C4-2B (cell line): ENCODE results near the gene IGF2R.

Experiments
- ZFX ChIP-seq: fragments of 450-650 bp; IDR thresholded peaks from 2 replicates; pipeline ENCODE4 v1.6.1; 2017
- TF ChIP-seq, protein P1 (sequence below): fragments of 450-650 bp; conservative IDR thresholded peaks from 2 replicates; pipeline ENCODE4 v1.5.1; 2017; ENCODE audit warnings: mild to moderate bottlenecking

GRCh38 chr6:159933077-159933476 lies 35.8 kb upstream of the IGF2R start:
- TF ChIP-seq, protein P1, sequence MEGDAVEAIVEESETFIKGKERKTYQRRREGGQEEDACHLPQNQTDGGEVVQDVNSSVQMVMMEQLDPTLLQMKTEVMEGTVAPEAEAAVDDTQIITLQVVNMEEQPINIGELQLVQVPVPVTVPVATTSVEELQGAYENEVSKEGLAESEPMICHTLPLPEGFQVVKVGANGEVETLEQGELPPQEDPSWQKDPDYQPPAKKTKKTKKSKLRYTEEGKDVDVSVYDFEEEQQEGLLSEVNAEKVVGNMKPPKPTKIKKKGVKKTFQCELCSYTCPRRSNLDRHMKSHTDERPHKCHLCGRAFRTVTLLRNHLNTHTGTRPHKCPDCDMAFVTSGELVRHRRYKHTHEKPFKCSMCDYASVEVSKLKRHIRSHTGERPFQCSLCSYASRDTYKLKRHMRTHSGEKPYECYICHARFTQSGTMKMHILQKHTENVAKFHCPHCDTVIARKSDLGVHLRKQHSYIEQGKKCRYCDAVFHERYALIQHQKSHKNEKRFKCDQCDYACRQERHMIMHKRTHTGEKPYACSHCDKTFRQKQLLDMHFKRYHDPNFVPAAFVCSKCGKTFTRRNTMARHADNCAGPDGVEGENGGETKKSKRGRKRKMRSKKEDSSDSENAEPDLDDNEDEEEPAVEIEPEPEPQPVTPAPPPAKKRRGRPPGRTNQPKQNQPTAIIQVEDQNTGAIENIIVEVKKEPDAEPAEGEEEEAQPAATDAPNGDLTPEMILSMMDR: no peak
- TF ChIP-seq ZFX: no peak
